OCI-LY7 (cell line): ENCODE data around the gene KRT73.

Experiments used
- CTCF ChIP-seq: fragments of 200-600 bp; sonication (generic); conservative IDR thresholded peaks from 2 replicates; pipeline ENCODE4 v1.5.1; 2014; ENCODE audit warnings: mild to moderate bottlenecking, antibody characterized with exemption, low read length, moderate library complexity, mixed read lengths
- EZH2phosphoT487 ChIP-seq: fragments of 200-600 bp; sonication (generic); IDR thresholded peaks from 2 replicates; pipeline ENCODE4 v1.6.1; 2018; ENCODE audit warnings: low read depth, borderline replicate concordance, mild to moderate bottlenecking, mixed run types, antibody characterized with exemption, low read length, moderate library complexity, mixed read lengths

- TF ChIP-seq CTCF (no peak), EZH2phosphoT487 (no peak)
These were observed 29.2 kb upstream of the KRT73 start for GRCh38 chr12:52647601-52648000.
